ENCODE data around the gene DMBX1.

DMBX1 gene

GRCh38 chr1:46446646-46447498 lies 42.8 kb upstream of the DMBX1 start:
- Histone ChIP-seq H3K36me3 (no peaks in the 10 kb centered on the region), H3K4me3 (ENCODE audit: low read depth, low read length) (no peak overlapping the region), H3K9me3 (no peaks in the 10 kb centered on the region), H3K4me1 (no peaks in the 10 kb centered on the region), H3K27me3 (peaks cover 33% of the 10 kb centered on the region)
- peak; percentile 76 for TF ChIP-seq CTCF (IDR thresholded peaks at IDR 0.05; ENCODE audit: low read depth, low read length)
- DNase-seq, result peak; percentile 72

GRCh38 chr1:46447499-46448108 lies 42.0 kb upstream of the DMBX1 start:
- Histone ChIP-seq H3K9me3 (no peaks in the 10 kb centered on the region), H3K4me1 (no peaks in the 10 kb centered on the region), H3K36me3 (no peaks in the 10 kb centered on the region), H3K27me3 (peaks cover 33% of the 10 kb centered on the region), H3K4me3 (ENCODE audit: low read depth, low read length) (no peak overlapping the region)
- TF ChIP-seq CTCF (IDR thresholded peaks at IDR 0.05; ENCODE audit: low read depth, low read length), result no peak
- no peak for DNase-seq

GRCh38 chr1:46448109-46448911 lies 41.3 kb upstream of the DMBX1 start:
- Histone ChIP-seq H3K4me1 (no peaks in the 10 kb centered on the region), H3K4me3 (ENCODE audit: low read depth, low read length) (no peak overlapping the region), H3K36me3 (no peaks in the 10 kb centered on the region), H3K27me3 (peaks cover 33% of the 10 kb centered on the region), H3K9me3 (no peaks in the 10 kb centered on the region)
- DNase-seq, result no peak
- TF ChIP-seq CTCF (IDR thresholded peaks at IDR 0.05; ENCODE audit: low read depth, low read length), result no peak

GRCh38 chr1:46449223-46450159 lies 40.1 kb upstream of the DMBX1 start:
- H3K27me3 ChIP-seq, result peaks cover 33% of the 10 kb centered on the region
- no peaks in the 10 kb centered on the region for H3K4me1 ChIP-seq
- H3K9me3 ChIP-seq, result no peaks in the 10 kb centered on the region
- no peak for TF ChIP-seq CTCF (IDR thresholded peaks at IDR 0.05; ENCODE audit: low read depth, low read length)
- H3K36me3 ChIP-seq, result no peaks in the 10 kb centered on the region
- no peak for DNase-seq
- no peak overlapping the region for H3K4me3 ChIP-seq (ENCODE audit: low read depth, low read length)

GRCh38 chr1:46450160-46450517 lies 39.5 kb upstream of the DMBX1 start:
- no peaks in the 10 kb centered on the region for H3K36me3 ChIP-seq
- peaks cover 30% of the 10 kb centered on the region for H3K27me3 ChIP-seq
- no peaks in the 10 kb centered on the region for H3K4me1 ChIP-seq
- no peak for DNase-seq
- no peak for TF ChIP-seq CTCF (IDR thresholded peaks at IDR 0.05; ENCODE audit: low read depth, low read length)
- H3K9me3 ChIP-seq, result no peaks in the 10 kb centered on the region
- H3K4me3 ChIP-seq (ENCODE audit: low read depth, low read length), result no peak overlapping the region
